Stimulated activated effector memory CD8-positive, alpha-beta T cell treated with anti-CD3 and anti-CD28 coated beads, Interleukin-12 subunit alpha, Interleukin-12 subunit beta, amount 100 ng/mL, for 72 hours (primary cell): ENCODE results near the gene LILRB2.
"Not testable (repeated sequence)": the region's sequence is repeated elsewhere in the genome, so short reads cannot be mapped to it uniquely, and the experiment has no call there.

Experiments used
- ATAC-seq: fragments of 150-1000 bp; cut with Tn5 transposase; 2 replicates; pipeline ENCODE4 v1.10.0; 2021
- DNase-seq, 2 donors: peaks; one replicate each; pipeline ENCODE4 v3.0.0; 2021 to 2022; ENCODE audit warnings: low spot score in 2 of 2
- H3K27ac Mint-ChIP-seq: one replicate; pipeline ENCODE4 v1.8.0; 2022; ENCODE audit warnings: mild to moderate bottlenecking, mixed read lengths
- H3K36me3 Mint-ChIP-seq: one replicate; pipeline ENCODE4 v1.8.0; 2022; ENCODE audit warnings: mild to moderate bottlenecking, mixed read lengths
- H3K4me1 Mint-ChIP-seq: one replicate; pipeline ENCODE4 v1.8.0; 2022; ENCODE audit warnings: mixed read lengths
- H3K4me3 Mint-ChIP-seq: one replicate; pipeline ENCODE4 v1.8.0; 2022; ENCODE audit warnings: mild to moderate bottlenecking, mixed read lengths
- H3K9me3 Mint-ChIP-seq: one replicate; pipeline ENCODE4 v1.8.0; 2022; ENCODE audit warnings: mixed read lengths

The LILRB2 gene

DNA sequence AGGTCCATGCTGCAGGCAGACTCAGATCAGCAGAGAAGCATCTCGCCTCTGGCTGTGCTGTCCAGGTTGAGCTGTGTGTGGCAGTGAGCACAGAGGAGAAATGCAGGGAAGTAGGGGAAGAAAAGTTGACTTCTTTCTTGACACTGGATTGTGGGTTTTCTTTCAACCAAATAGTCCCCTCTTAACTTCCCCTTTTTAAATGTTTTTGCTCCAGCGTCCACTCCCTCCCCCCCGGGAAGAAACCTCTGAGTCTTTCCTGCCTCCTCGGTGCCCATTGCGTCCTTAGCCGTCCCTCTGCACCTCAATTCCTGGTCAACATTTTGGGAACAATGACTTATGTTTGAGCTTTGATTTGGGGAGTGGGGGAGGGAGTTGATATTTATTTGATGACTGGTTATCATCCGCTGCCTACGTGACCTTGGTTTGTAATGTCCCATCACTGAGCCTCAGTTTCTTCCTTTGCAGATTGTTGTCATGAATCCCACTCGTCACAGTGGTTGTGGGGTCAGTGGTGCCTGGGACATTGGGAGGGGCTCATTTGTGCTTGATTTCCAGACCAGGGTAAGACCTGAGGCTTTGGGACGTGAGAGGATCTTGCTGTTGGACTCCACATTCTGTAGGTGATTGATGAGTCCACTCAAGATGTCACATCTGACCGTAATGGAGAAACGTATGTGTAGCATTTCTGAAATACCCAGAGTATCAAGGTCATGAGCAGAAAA lies at the start of gene LILRB2:
Gene LILRB2, minus strand, starts transcription at position 104 of the 722 bp plus-strand sequence. CDS start 614 bp downstream, outside the sequence.
- no peak within 1 kb of the TSS for H3K4me3 Mint-ChIP-seq
- H3K27ac Mint-ChIP-seq: no peak within 1 kb of the TSS
- peaks cover 7% of the 10 kb centered on the region for H3K4me1 Mint-ChIP-seq
- no peaks in the 10 kb centered on the region for H3K36me3 Mint-ChIP-seq
- no peak for DNase-seq
- no peaks in the 10 kb centered on the region for H3K9me3 Mint-ChIP-seq
- no peak for ATAC-seq

DNA sequence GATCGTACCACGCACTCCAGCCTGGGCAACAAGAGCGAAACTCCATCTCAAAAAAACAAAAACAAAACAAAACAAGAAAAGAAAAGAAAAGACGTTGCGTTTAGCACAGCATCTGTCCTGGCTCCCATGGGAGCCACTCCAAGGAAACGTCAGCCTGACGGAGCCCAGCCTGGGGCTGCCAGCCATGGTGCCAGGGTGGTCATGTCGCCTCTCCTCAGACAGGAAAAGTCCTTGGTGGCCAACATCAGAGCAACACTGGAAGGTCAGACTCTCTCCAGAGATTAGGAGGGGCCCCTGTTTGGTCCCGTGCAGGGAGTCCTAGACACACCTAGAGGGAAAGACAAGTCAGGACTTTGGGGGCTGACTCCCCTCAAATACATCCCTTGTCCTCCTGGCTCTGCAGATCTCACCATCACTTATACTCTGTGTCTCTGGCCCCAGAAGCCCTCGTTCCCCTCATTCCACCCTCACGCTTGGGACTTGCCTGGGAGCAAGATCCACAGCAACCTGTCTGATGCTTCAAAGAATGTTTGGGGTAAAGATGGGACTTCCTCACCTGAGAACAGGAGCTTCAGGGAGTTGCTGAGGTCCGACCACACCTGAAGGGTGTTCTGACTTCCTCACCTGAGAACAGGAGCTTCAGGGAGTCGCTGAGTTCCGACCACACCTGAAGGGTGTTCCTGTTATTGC lies 48.7 kb upstream of the LILRB2 start:
- H3K27ac Mint-ChIP-seq: peak overlapping the region; percentile 40
- DNase-seq (no peak), ATAC-seq (no peak)
- H3K36me3 Mint-ChIP-seq: no peaks in the 10 kb centered on the region
- H3K4me1 Mint-ChIP-seq: peaks cover 7% of the 10 kb centered on the region
- no peak overlapping the region for H3K4me3 Mint-ChIP-seq
- H3K9me3 Mint-ChIP-seq: no peaks in the 10 kb centered on the region

DNA sequence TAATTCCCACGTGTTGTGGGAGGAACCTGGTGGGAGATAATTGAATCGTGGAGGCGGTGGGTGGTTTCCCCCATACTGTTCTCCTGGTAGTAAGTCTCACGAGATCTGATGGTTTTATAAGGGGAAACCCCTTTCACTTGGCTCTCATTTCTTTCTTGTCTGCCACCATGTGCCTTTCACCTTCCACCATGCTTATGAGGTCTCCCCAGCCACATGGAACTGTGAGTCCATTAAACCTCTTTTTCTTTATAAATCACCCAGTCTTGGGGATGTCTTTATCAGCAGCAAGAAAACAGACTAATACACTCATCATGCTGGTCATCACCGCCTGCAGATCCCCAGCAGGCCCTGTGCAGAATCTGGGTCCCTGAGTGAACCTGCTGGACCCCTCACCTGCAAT lies 47.9 kb upstream of the LILRB2 start:
- not testable (repeated sequence) for H3K4me1 Mint-ChIP-seq, H3K27ac Mint-ChIP-seq

DNA sequence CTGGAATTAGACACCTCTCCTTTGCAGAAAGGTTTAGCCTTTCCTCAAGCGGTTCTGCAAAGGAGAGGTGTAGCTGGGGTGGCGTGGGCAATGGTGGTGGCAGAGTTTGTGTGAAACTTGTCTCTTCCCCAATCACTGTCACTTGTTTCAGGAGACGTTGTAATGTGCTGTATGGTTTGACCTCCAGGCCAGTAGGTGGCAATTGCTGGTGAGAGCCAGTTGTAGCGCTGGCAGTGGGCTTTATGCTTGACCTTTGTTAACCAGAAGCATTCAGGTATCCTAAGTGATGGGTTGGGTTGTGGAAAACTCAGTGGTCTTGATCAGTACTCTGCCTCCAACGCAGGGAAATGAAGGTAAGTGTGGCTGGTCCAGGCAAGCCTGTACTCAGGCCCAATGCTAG lies 44.7 kb upstream of the LILRB2 start:
- Mint-ChIP-seq H3K4me1 (peaks cover 7% of the 10 kb centered on the region), H3K4me3 (no peak overlapping the region), H3K27ac (no peak overlapping the region), H3K9me3 (no peaks in the 10 kb centered on the region), H3K36me3 (no peaks in the 10 kb centered on the region)
- DNase-seq: no peak
- ATAC-seq: no peak

More for the DNA sequence above, 47.9 kb upstream of the LILRB2 start:
- ATAC-seq, DNase-seq, H3K36me3 Mint-ChIP-seq, H3K4me3 Mint-ChIP-seq, H3K9me3 Mint-ChIP-seq: not testable (repeated sequence)

GRCh38 chr19:54325194-54325621 lies 44.3 kb upstream of the LILRB2 start:
- no peaks in the 10 kb centered on the region for H3K36me3 Mint-ChIP-seq
- H3K4me1 Mint-ChIP-seq: peaks cover 7% of the 10 kb centered on the region
- DNase-seq: peak; percentile 34 to 75
- H3K9me3 Mint-ChIP-seq: no peaks in the 10 kb centered on the region
- no peak overlapping the region for H3K4me3 Mint-ChIP-seq
- peak; percentile 55 for ATAC-seq
- no peak overlapping the region for H3K27ac Mint-ChIP-seq

DNA sequence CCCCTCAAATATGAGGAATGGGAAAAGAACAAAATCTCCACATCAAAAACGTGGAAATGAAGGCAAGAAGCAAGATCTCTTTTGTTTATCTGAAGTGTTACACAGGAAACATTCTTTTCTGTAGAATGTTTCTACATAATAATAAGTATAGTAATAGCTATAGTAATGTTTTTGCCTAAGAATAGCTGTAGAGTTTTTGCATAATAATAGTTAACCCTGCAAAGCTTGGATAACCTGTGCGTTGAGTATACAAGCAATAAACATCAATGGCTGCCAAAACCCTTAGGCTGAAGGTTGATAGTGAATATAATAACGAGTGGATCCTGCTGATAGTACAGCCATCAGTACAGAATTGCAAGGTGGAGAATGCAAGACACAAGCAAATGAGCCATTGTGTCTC lies 43.2 kb upstream of the LILRB2 start:
- DNase-seq (no peak), ATAC-seq (no peak)
- no peaks in the 10 kb centered on the region for H3K36me3 Mint-ChIP-seq
- H3K9me3 Mint-ChIP-seq: no peaks in the 10 kb centered on the region
- no peak overlapping the region for H3K27ac Mint-ChIP-seq
- no peak overlapping the region for H3K4me3 Mint-ChIP-seq
- H3K4me1 Mint-ChIP-seq: peaks cover 7% of the 10 kb centered on the region

DNA sequence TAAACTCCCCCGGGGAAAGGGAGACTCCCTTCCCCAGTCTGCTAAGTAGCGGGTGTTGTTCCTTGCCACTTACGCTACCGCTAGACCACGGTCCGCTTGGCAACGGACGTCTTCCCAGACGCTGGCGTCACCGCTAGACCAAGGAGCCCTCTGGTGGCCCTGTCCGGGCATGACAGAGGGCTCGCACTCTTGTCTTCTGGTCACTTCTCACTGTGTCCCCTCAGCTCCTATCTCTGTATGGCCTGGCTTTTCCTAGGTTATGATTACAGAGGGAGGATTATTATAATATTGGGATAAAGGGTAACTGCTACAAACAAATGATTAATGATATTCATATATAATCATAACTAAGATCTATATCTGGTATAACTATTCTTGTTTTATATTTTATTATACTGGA lies 42.0 kb upstream of the LILRB2 start:
- not testable (repeated sequence) for H3K4me3 Mint-ChIP-seq, H3K27ac Mint-ChIP-seq, H3K4me1 Mint-ChIP-seq, DNase-seq, ATAC-seq, H3K36me3 Mint-ChIP-seq, H3K9me3 Mint-ChIP-seq

DNA sequence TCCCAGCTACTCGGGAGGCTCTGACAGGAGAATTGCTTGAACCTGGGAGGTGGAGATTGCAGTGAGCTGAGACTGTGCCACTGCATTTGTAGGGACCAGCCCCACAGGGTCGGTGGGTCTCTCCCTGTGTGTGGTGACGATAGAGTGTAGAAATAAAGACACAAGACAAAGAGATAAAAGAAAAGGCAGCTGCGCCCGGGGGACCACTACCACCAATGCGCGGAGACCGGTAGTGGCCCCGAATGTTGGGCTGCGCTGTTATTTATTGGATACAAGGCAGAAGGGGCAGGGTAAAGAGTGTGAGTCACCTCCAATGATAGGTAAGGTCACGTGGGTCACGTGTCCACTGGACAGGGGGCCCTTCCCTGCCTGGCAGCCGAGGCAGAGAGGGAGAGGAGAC lies 41.4 kb upstream of the LILRB2 start:
- DNase-seq, H3K27ac Mint-ChIP-seq, H3K36me3 Mint-ChIP-seq, ATAC-seq, H3K4me1 Mint-ChIP-seq, H3K9me3 Mint-ChIP-seq, H3K4me3 Mint-ChIP-seq: not testable (repeated sequence)

GRCh38 chr19:54319892-54320670 lies 39.2 kb upstream of the LILRB2 start:
- H3K27ac Mint-ChIP-seq: no peak overlapping the region
- no peak overlapping the region for H3K4me3 Mint-ChIP-seq
- ATAC-seq: no peak
- no peaks in the 10 kb centered on the region for H3K9me3 Mint-ChIP-seq
- no peaks in the 10 kb centered on the region for H3K4me1 Mint-ChIP-seq
- no peak for DNase-seq
- no peaks in the 10 kb centered on the region for H3K36me3 Mint-ChIP-seq

DNA sequence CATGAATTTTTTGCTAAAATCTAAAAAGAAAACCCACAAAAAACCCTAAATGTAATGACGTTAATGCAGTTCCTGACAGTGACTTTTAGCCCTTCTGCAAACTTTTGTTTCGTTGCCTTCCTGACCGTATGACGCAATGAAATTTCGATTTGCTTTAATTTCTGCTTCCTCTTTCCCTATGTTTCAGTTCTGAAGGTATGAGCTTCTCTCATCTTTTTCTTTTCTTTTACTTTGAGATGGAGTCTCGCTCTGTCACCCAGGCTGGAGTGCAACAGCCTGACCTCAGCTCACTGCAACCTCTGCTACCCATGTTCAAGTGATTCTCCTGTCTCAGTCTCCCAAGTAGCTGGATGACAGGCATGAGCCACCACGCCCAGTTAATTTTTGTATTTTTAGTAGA lies 38.1 kb upstream of the LILRB2 start:
- no peak overlapping the region for H3K4me3 Mint-ChIP-seq

DNA sequence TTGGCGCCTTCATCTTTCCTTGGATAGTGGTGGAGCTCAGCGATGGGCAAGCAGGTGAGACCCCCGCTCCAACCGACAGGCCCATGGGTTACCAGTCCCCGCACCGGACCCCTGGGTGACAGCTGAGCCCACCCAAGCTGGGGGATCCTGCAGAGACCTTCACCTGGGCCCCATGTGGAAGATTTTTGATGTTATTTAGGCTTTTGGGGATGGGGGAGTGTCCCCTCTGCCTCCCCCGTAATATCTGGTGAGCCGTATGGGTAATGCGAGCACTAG lies 37.0 kb upstream of the LILRB2 start:
- H3K27ac Mint-ChIP-seq: no peak overlapping the region
- DNase-seq (no peak), ATAC-seq (no peak)
- H3K4me1 Mint-ChIP-seq: peaks cover under 1% of the 10 kb centered on the region
- no peak overlapping the region for H3K4me3 Mint-ChIP-seq
- H3K36me3 Mint-ChIP-seq: no peaks in the 10 kb centered on the region
- no peaks in the 10 kb centered on the region for H3K9me3 Mint-ChIP-seq

More for the DNA sequence above, 38.1 kb upstream of the LILRB2 start:
- H3K4me1 Mint-ChIP-seq: no peaks in the 10 kb centered on the region
- ATAC-seq (no peak), DNase-seq (no peak)
- no peak overlapping the region for H3K27ac Mint-ChIP-seq
- no peaks in the 10 kb centered on the region for H3K9me3 Mint-ChIP-seq
- H3K36me3 Mint-ChIP-seq: no peaks in the 10 kb centered on the region

DNA sequence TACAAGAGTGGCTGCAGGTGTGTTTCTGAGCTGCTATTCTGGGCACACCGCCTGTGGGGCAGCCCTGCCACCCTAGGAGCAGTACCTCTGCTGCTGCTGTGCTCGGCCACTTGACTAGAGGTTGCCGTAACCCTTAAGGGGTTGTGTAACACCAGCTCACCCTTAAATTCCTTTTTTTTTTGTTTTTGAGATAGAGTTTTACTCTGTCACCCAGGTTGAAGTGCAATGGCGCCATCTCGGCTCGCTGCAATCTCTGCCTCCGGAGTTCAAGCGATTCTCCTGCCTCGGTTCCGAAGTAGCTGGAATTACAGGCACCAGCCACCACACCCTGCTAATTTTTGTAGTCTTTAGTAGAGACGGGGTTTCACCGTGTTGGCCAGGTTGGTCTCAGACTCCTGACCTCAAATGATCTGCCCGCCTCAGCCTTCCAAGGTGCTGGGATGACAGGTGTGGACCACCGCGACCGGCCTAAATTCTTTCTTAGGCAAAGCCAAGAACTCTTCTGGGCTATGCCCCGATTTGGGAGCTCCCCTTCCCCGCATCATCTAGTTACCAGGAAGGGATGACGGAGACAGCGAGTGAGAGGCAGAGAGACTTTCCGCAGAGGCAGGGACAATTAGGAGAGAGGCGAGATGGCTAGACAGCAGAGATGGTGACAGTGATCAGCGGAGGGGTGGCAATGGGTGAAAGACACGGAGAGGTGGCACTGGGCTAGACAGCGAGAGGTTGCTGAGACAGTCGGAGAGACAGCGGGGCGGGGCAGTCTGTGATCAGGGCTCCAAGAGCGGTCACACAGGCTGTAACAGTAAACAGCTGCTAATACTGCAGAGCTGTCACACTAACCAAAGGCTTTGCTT lies 36.4 kb upstream of the LILRB2 start:
- Mint-ChIP-seq H3K4me1 (peaks cover 4% of the 10 kb centered on the region), H3K27ac (no peak overlapping the region), H3K36me3 (no peaks in the 10 kb centered on the region), H3K9me3 (no peaks in the 10 kb centered on the region), H3K4me3 (no peak overlapping the region)
- no peak for ATAC-seq
- no peak for DNase-seq

- peaks cover 4% of the 10 kb centered on the region for H3K4me1 Mint-ChIP-seq
- H3K27ac Mint-ChIP-seq: no peak overlapping the region
- no peaks in the 10 kb centered on the region for H3K9me3 Mint-ChIP-seq
- ATAC-seq: no peak
- no peak overlapping the region for H3K4me3 Mint-ChIP-seq
- no peaks in the 10 kb centered on the region for H3K36me3 Mint-ChIP-seq
- DNase-seq: no peak
These were observed 35.8 kb upstream of the LILRB2 start for GRCh38 chr19:54316746-54317107.

DNA sequence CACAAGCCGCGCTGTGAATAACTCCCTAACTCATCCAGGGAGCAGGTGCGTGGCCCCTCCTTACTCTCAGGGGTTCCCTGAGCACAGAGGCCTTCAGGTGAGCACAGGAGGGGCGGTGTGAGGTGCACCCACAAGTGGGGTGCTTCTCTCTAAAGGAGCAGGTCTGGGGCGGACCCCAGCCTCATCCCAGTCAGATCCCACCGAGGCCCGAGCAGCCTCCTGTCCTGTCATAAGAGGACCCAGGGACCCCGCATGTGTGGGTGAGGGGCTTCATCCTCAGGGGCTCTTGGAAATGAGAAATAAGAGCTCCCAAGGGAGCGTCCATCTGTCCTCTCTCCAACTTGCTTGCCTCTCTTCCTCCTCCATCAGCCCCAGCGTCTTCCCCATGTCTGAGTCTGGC lies 35.0 kb upstream of the LILRB2 start:
- DNase-seq (no peak), ATAC-seq (no peak)
- H3K9me3 Mint-ChIP-seq: no peaks in the 10 kb centered on the region
- H3K27ac Mint-ChIP-seq: no peak overlapping the region
- no peak overlapping the region for H3K4me3 Mint-ChIP-seq
- peaks cover 4% of the 10 kb centered on the region for H3K4me1 Mint-ChIP-seq
- H3K36me3 Mint-ChIP-seq: no peaks in the 10 kb centered on the region
